Gastroesophageal sphincter (tissue), 3 donors: ENCODE measurements around the gene DNAJC4.

Experiments
- CTCF ChIP-seq, 4 experiments: fragments of 200-600 bp in 2 of 4; fragments of 450-650 bp in 2 of 4; sonication (generic) in 1 of 4; IDR thresholded peaks; one replicate each; pipeline ENCODE4 v1.5.1; 2017 to 2019; ENCODE audit warnings: antibody characterized with exemption in 4 of 4, mild to moderate bottlenecking in 2 of 4, moderate library complexity in 2 of 4
- POLR2A ChIP-seq, 2 donors: fragments of 450-650 bp; IDR thresholded peaks; one replicate each; pipeline ENCODE4 v1.6.1; 2017; ENCODE audit warnings: antibody characterized with exemption in 2 of 2, mild to moderate bottlenecking in 2 of 2, moderate library complexity in 1 of 2

- TF ChIP-seq CTCF (IDR thresholded peaks at IDR 0.05): no peak
- peak; percentile 30 to 49 for TF ChIP-seq POLR2A (IDR thresholded peaks at IDR 0.05)
These were observed at the start of gene DNAJC4 for GRCh38 chr11:64230171-64230984.
